Measurements from ENCODE around the gene TRIM33.

The TRIM33 gene

GRCh38 chr1:114536043-114536442 lies 25.0 kb upstream of the TRIM33 start:
- no peak for DNase-seq (ENCODE audit: low read depth)
- H3K4me3 ChIP-seq (ENCODE audit: control insufficient read depth, low read depth, low read length): no peak overlapping the region
- no peak for TF ChIP-seq CTCF (conservative IDR thresholded peaks at IDR 0.05; ENCODE audit: control insufficient read depth, insufficient read depth, low read depth, low read length)

GRCh38 chr1:114535401-114535800 lies 24.4 kb upstream of the TRIM33 start:
- H3K4me3 ChIP-seq (ENCODE audit: control insufficient read depth, low read depth, low read length): no peak overlapping the region
- no peak for DNase-seq (ENCODE audit: low read depth)
- TF ChIP-seq CTCF (conservative IDR thresholded peaks at IDR 0.05; ENCODE audit: control insufficient read depth, insufficient read depth, low read depth, low read length): no peak

- no peak overlapping the region for H3K4me3 ChIP-seq (ENCODE audit: control insufficient read depth, low read depth, low read length)
- no peak for DNase-seq (ENCODE audit: low read depth)
- no peak for TF ChIP-seq CTCF (conservative IDR thresholded peaks at IDR 0.05; ENCODE audit: control insufficient read depth, insufficient read depth, low read depth, low read length)
Observed at GRCh38 chr1:114531094-114531493, 20.1 kb upstream of the TRIM33 start.

GRCh38 chr1:114530224-114530623 lies 19.2 kb upstream of the TRIM33 start:
- H3K4me3 ChIP-seq (ENCODE audit: control insufficient read depth, low read depth, low read length): no peak overlapping the region
- DNase-seq (ENCODE audit: low read depth): no peak
- no peak for TF ChIP-seq CTCF (conservative IDR thresholded peaks at IDR 0.05; ENCODE audit: control insufficient read depth, insufficient read depth, low read depth, low read length)

GRCh38 chr1:114524944-114525343 lies 13.9 kb upstream of the TRIM33 start:
- DNase-seq (ENCODE audit: low read depth): no peak
- H3K4me3 ChIP-seq (ENCODE audit: control insufficient read depth, low read depth, low read length): no peak overlapping the region
- TF ChIP-seq CTCF (conservative IDR thresholded peaks at IDR 0.05; ENCODE audit: control insufficient read depth, insufficient read depth, low read depth, low read length): no peak

- no peak for DNase-seq (ENCODE audit: low read depth)
- TF ChIP-seq CTCF (conservative IDR thresholded peaks at IDR 0.05; ENCODE audit: control insufficient read depth, insufficient read depth, low read depth, low read length): no peak
- H3K4me3 ChIP-seq (ENCODE audit: control insufficient read depth, low read depth, low read length): no peak overlapping the region
Observed at GRCh38 chr1:114522264-114522575, 11.2 kb upstream of the TRIM33 start.

Measured in fibroblast of mammary gland (primary cell).